HepG2 (cell line): ENCODE data around the gene CCM2. TPM values are rescaled to one million over a fixed set of nuclear protein-coding genes. Genes with fewer than 3 reads are reported as not detected.
A peak's percentile ranks its signal among the peaks of the same experiment; 100 is the strongest.

Experiments
- ATAC-seq: fragments of 200-7000 bp; cut with Tn5 transposase; 3 replicates; pipeline ENCODE4 v1.9.1; 2020; ENCODE audit warnings: mild to moderate bottlenecking, moderate library complexity
- BruUV-seq: library from RNA; stranded (reverse); fragments of 400-500 nt; replicated peaks from 2 replicates; lab custom pipeline; 2021; lab: Mats Ljungman, UMichigan
- CTCF ChIA-PET: fragments of 300-600 bp; formaldehyde crosslinking; extraction: SDS; loops from one replicate; lab custom pipeline; 2021; ENCODE audit warnings: low total read pairs, inconsistent platforms, low intra/inter-chr PET ratio; lab: Yijun Ruan, JAX
- POLR2A ChIA-PET: fragments of 350-600 bp; sonication (Branson Sonifier 250); formaldehyde crosslinking; loops from one replicate; lab custom pipeline; 2020; ENCODE audit warnings: antibody characterized with exemption, inconsistent platforms; lab: Yijun Ruan, JAX
- DNase-seq: peaks from one replicate; pipeline ENCODE4 v3.0.0-alpha.2; 2015; ENCODE audit warnings: low spot score
- FAIRE-seq: peaks from 3 replicates; lab custom pipeline; 2011; peaks lifted over from hg19 to GRCh38; lab: Jason Lieb, UNC
- H2AFZ ChIP-seq: one replicate; pipeline ENCODE4 v1.6.1; 2011; ENCODE audit warnings: low read length, inconsistent platforms
- H3K27ac ChIP-seq: fragments of 300-600 bp; 3 replicates; pipeline ENCODE4 v1.8.0; 2011; ENCODE audit warnings: mixed run types, mild to moderate bottlenecking, mixed read lengths, low read length, inconsistent platforms; ENCODE audit not compliant: insufficient read depth; ENCODE audit errors: extremely low read length
- H3K27me3 ChIP-seq, 2 experiments: fragments of 200-600 bp in 1 of 2; 2 replicates in 1 of 2; 3 replicates in 1 of 2; pipeline versions ENCODE4 v1.6.0 to v1.8.0; 2011; ENCODE audit warnings: low read length in 2 of 2, mild to moderate bottlenecking in 2 of 2, moderate library complexity in 2 of 2, inconsistent platforms in 1 of 2; ENCODE audit not compliant: insufficient read depth in 2 of 2, control insufficient read depth in 1 of 2
- H3K36me3 ChIP-seq, 2 experiments: fragments of 200-600 bp in 1 of 2; replicated peaks in 1 of 2; 2 replicates in 1 of 2; 3 replicates in 1 of 2; pipeline versions ENCODE4 v1.5.1 to v1.8.0; 2011; ENCODE audit warnings: low read length in 2 of 2, inconsistent platforms in 1 of 2; ENCODE audit not compliant: insufficient read depth in 2 of 2, control insufficient read depth in 1 of 2
- H3K4me1 ChIP-seq: 2 replicates; pipeline ENCODE4 v1.5.1; 2012; ENCODE audit warnings: low read length, inconsistent platforms; ENCODE audit not compliant: insufficient read depth
- H3K4me2 ChIP-seq: 2 replicates; pipeline ENCODE4 v1.6.0; 2011; ENCODE audit warnings: low read depth, low read length, inconsistent platforms
- H3K4me3 ChIP-seq, 3 experiments: fragments of 200-600 bp in 1 of 3; sonication (generic), shearing (Covaris generic) in 1 of 3; replicated peaks in 1 of 3; 2 replicates each; pipeline ENCODE4 v1.5.1; 2011 to 2016; ENCODE audit warnings: low read length in 3 of 3, inconsistent platforms in 2 of 3, low read depth in 2 of 3, mild to moderate bottlenecking in 2 of 3, control low read depth in 1 of 3, mixed read lengths in 1 of 3; ENCODE audit not compliant: insufficient read depth in 1 of 3
- H3K79me2 ChIP-seq: one replicate; pipeline ENCODE4 v1.6.1; 2011; ENCODE audit warnings: low read length, inconsistent platforms; ENCODE audit not compliant: insufficient read depth
- H3K9ac ChIP-seq: 2 replicates; pipeline ENCODE4 v1.6.0; 2011; ENCODE audit warnings: mild to moderate bottlenecking, low read depth, low read length, inconsistent platforms; ENCODE audit not compliant: insufficient read depth
- H3K9me3 ChIP-seq: 2 replicates; pipeline ENCODE4 v1.5.1; 2012; ENCODE audit warnings: mild to moderate bottlenecking, low read length
- H4K20me1 ChIP-seq: 2 replicates; pipeline ENCODE4 v1.6.0; 2011; ENCODE audit warnings: inconsistent platforms, mild to moderate bottlenecking, low read length, moderate library complexity; ENCODE audit not compliant: insufficient read depth
- CTCF ChIP-seq: sonication (generic); formaldehyde crosslinking; IDR thresholded peaks from 2 replicates; pipeline ENCODE4 v1.5.0; 2020; ENCODE audit warnings: mild to moderate bottlenecking, missing genetic modification reagents, moderate library complexity
- DNMT3B ChIP-seq: conservative IDR thresholded peaks from 2 replicates; pipeline ENCODE4 v1.6.1; 2016; ENCODE audit warnings: missing biosample characterization, control low read depth
- DRAP1 ChIP-seq: IDR thresholded peaks from 2 replicates; pipeline ENCODE4 v1.6.1; 2016; ENCODE audit warnings: missing genetic modification reagents, missing compliant biosample characterization
- SP4 ChIP-seq: sonication (generic); formaldehyde crosslinking; IDR thresholded peaks from 2 replicates; pipeline ENCODE4 v1.8.1; 2023; ENCODE audit warnings: mild to moderate bottlenecking, missing genetic modification reagents
- SRSF4 ChIP-seq: fragments of 200-400 bp; formaldehyde crosslinking; IDR thresholded peaks from one replicate; pipeline ENCODE4 v1.6.1; 2018; ENCODE audit warnings: mild to moderate bottlenecking, low read depth, low read length, moderate library complexity; ENCODE audit not compliant: poor library complexity, severe bottlenecking
- STAG1 ChIP-seq: sonication (generic); formaldehyde crosslinking; IDR thresholded peaks from 2 replicates; pipeline ENCODE4 v1.4.0; 2020; ENCODE audit warnings: missing genetic modification reagents
- STAT6 ChIP-seq: sonication (generic); formaldehyde crosslinking; IDR thresholded peaks from 2 replicates; pipeline ENCODE4 v1.4.0; 2020; ENCODE audit warnings: missing genetic modification reagents, mild to moderate bottlenecking, borderline replicate concordance
- XRCC5 ChIP-seq: fragments of 200-400 bp; formaldehyde crosslinking; optimal IDR thresholded peaks from 2 replicates; pipeline ENCODE3; 2017; ENCODE audit warnings: mild to moderate bottlenecking, low read length
- ZMYM2 ChIP-seq: sonication (generic); formaldehyde crosslinking; IDR thresholded peaks from 2 replicates; pipeline ENCODE4 v1.8.0; 2022; ENCODE audit warnings: mild to moderate bottlenecking, missing genetic modification reagents
- ZNF232 ChIP-seq: sonication (generic); formaldehyde crosslinking; IDR thresholded peaks from 2 replicates; pipeline ENCODE4 v1.4.0; 2020; ENCODE audit warnings: missing genetic modification reagents, borderline replicate concordance
- ZNF329 ChIP-seq: sonication (generic); formaldehyde crosslinking; IDR thresholded peaks from 2 replicates; pipeline ENCODE4 v1.9.0; 2021; ENCODE audit warnings: low read depth, mild to moderate bottlenecking, missing genetic modification reagents
- ZZZ3 ChIP-seq: sonication (generic); formaldehyde crosslinking; IDR thresholded peaks from 2 replicates; pipeline ENCODE4 v1.4.0; 2020; ENCODE audit warnings: missing genetic modification reagents, mild to moderate bottlenecking, borderline replicate concordance
- WGBS: methylation state at CpG from one replicate; pipeline ENCODE4 v1.1.6; 2017; ENCODE audit warnings: low lambda C conversion rate; 5-methylcytosine and 5-hydroxymethylcytosine counted together
- in situ Hi-C: cut with HindIII; loops from 2 replicates; pipeline ENCODE4 v1.10.0; 2017; ENCODE audit warnings: low pct_unique_long_range_greater_than_20kb; ENCODE audit not compliant: extremely low pct_ligation_motif_present
- intact Hi-C: fragments of 100-400 bp; cut with micrococcal nuclease; formaldehyde crosslinking; loops from one replicate; pipeline ENCODE4 v1.10.0; 2022; ENCODE audit not compliant: unreplicated experiment
- polyA plus RNA-seq, 8 experiments: library from polyadenylated mRNA; depleted of rRNA in 3 of 8; stranded (reverse) in 7 of 8; unstranded in 1 of 8; fragments of >200 nt; fragmentation: Illumina TruSeq in 4 of 8; extraction: Trizol in 4 of 8; gene quantifications; 2 replicates each; pipeline versions ENCODE4 v1.2.1 to v1.2.3, GENCODE V29; 2011 to 2016; ENCODE audit warnings: low read depth in 4 of 8, missing spikeins in 1 of 8, mixed read lengths in 1 of 8; ENCODE audit not compliant: insufficient read depth in 1 of 8
- total RNA-seq, 5 experiments: library from RNA; depleted of rRNA; stranded (reverse); fragments of >200 nt; fragmentation: Illumina TruSeq; extraction: Trizol; gene quantifications; 2 replicates each; pipeline ENCODE4 v1.2.3, GENCODE V29; 2016; ENCODE audit warnings: low read depth in 1 of 5
- TF ChIP-seq, protein P1 (sequence below): sonication (generic); formaldehyde crosslinking; IDR thresholded peaks from 2 replicates; pipeline ENCODE4 v1.5.0; 2020; ENCODE audit warnings: mild to moderate bottlenecking, missing genetic modification reagents, borderline replicate concordance
- TF ChIP-seq, protein P2 (sequence below): IDR thresholded peaks from 2 replicates; pipeline ENCODE4 v1.6.1; 2016; ENCODE audit warnings: mild to moderate bottlenecking, missing biosample characterization, missing genetic modification reagents

CCM2 gene
- total and polyA plus RNA-seq, 2 of the 13 experiments (the other 11 are each of a cell fraction or from before 2014, with no cell fraction given): 13.7 to 15.8 TPM

DNA sequence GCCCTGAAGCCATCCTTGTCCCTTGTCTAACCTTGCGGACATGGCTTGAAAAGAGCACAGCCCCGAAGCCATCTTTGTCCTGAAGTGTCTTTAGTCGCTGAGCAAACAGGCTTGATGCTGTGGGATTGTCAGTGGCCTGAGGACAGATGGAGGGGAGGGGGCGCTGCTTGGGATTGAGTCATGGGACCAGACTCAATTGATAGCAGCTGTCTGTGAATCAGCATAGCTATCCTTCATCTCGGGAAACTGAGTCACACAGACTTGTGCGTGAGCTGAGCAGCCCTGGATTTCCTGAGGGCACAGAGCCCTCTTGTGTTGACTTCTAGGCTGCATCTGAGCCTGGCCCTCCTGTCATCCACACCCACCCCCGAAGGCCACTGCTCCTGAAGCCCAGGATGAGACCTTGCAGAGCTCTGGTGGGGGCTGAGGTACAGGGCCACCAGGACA is 35.6 kb upstream of the CCM2 start:
- CTCF ChIA-PET: interaction anchor here (5.0 kb wide), 1 partner anchor 171 kb away, joined by 35 read pairs; no protein-coding TSS in a partner anchor
- ATAC-seq (peak; percentile 45), FAIRE-seq (no peak), DNase-seq (no peak)
- WGBS: 90% methylated on average over 3 of the region's 7 CpGs
- Histone ChIP-seq H3K36me3 (no peaks in the 10 kb centered on the region), H3K4me2 (0 out of 2 replicates have a peak overlapping the region, but pooled peaks have one; percentile 15), H3K9ac (no peak overlapping the region), H3K4me1 (peaks cover 26% of the 10 kb centered on the region), H3K27me3 (peaks cover 1 to 11% of the 10 kb centered on the region in 2 experiments; a peak in 2 of 5 replicates), H3K27ac (no peak overlapping the region), H2AFZ (no peak overlapping the region), H3K4me3 (peak overlapping the region in 1 of 3 experiments; percentile 9; a peak in 1 of 6 replicates), H3K9me3 (no peaks in the 10 kb centered on the region), H3K79me2 (no peaks in the 10 kb centered on the region), H4K20me1 (no peaks in the 10 kb centered on the region)
- intact Hi-C loops: no loop called here
- in situ Hi-C loops: loop anchor here (25.0 kb wide), 1 partner anchor 298 kb away; no protein-coding TSS in a partner anchor
- POLR2A ChIA-PET: no interaction called here
- no TSS peak for BruUV-seq
- no peak for TF ChIP-seq DNMT3B (CRISPR knock-in tag)
- TF ChIP-seq, protein P1, sequence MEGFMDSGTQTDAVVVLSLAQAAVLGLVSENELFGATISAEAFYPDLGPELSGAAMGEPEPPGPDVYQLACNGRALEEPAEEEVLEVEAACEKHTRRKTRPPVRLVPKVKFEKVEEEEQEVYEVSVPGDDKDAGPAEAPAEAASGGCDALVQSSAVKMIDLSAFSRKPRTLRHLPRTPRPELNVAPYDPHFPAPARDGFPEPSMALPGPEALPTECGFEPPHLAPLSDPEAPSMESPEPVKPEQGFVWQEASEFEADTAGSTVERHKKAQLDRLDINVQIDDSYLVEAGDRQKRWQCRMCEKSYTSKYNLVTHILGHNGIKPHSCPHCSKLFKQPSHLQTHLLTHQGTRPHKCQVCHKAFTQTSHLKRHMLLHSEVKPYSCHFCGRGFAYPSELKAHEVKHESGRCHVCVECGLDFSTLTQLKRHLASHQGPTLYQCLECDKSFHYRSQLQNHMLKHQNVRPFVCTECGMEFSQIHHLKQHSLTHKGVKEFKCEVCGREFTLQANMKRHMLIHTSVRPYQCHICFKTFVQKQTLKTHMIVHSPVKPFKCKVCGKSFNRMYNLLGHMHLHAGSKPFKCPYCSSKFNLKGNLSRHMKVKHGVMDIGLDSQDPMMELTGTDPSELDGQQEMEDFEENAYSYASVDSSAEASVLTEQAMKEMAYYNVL (CRISPR knock-in tag): no peak
- no peak for TF ChIP-seq XRCC5
- no peak for TF ChIP-seq ZZZ3 (CRISPR knock-in tag)
- no peak for TF ChIP-seq SRSF4
- TF ChIP-seq ZNF329 (CRISPR knock-in tag): 0 out of 2 replicates have a peak, but pooled peaks have one; percentile 20
- TF ChIP-seq DRAP1 (CRISPR knock-in tag): no peak
- TF ChIP-seq STAG1 (CRISPR knock-in tag): peak; percentile 61
- no peak for TF ChIP-seq STAT6 (CRISPR knock-in tag)
- no peak for TF ChIP-seq ZNF232 (CRISPR knock-in tag)
- TF ChIP-seq CTCF (CRISPR knock-in tag): peak; percentile 59
- no peak for TF ChIP-seq ZMYM2 (CRISPR knock-in tag)
- TF ChIP-seq SP4 (CRISPR knock-in tag): no peak
- TF ChIP-seq, protein P2, sequence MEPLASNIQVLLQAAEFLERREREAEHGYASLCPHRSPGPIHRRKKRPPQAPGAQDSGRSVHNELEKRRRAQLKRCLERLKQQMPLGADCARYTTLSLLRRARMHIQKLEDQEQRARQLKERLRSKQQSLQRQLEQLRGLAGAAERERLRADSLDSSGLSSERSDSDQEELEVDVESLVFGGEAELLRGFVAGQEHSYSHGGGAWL: no peak
